Stimulated activated CD4-positive, alpha-beta T cell treated with anti-CD3 and anti-CD28 coated beads, TNF-alpha, amount 100 ng/mL, for 1 hour (primary cell): Measurements from ENCODE around the gene PLXNA1.

Experiments
- DNase-seq, 3 donors: peaks; one replicate each; pipeline ENCODE4 v3.0.0-alpha.2; 2020; ENCODE audit warnings: low read depth in 3 of 3, low spot score in 1 of 3

PLXNA1 gene

GRCh38 chr3:126952983-126953660, 29.8 kb upstream of the PLXNA1 start:
- DNase-seq, result no peak

- DNase-seq, result no peak
Measured at GRCh38 chr3:126954141-126954842, 28.6 kb upstream of the PLXNA1 start.

- DNase-seq, result no peak
Measured at GRCh38 chr3:126955004-126955790, 27.7 kb upstream of the PLXNA1 start.

- no peak for DNase-seq
Measured at GRCh38 chr3:126956361-126956760, 26.6 kb upstream of the PLXNA1 start.

- DNase-seq, result no peak
Measured at GRCh38 chr3:126956866-126957650, 25.9 kb upstream of the PLXNA1 start.

GRCh38 chr3:126957776-126958637, 24.9 kb upstream of the PLXNA1 start:
- DNase-seq, result no peak

- DNase-seq, result no peak
Measured at GRCh38 chr3:126958638-126959085, 24.3 kb upstream of the PLXNA1 start.

- DNase-seq, result no peak
Measured at GRCh38 chr3:126959136-126959920, 23.6 kb upstream of the PLXNA1 start.

- no peak for DNase-seq
Measured at GRCh38 chr3:126959921-126960603, 22.9 kb upstream of the PLXNA1 start.

DNA sequence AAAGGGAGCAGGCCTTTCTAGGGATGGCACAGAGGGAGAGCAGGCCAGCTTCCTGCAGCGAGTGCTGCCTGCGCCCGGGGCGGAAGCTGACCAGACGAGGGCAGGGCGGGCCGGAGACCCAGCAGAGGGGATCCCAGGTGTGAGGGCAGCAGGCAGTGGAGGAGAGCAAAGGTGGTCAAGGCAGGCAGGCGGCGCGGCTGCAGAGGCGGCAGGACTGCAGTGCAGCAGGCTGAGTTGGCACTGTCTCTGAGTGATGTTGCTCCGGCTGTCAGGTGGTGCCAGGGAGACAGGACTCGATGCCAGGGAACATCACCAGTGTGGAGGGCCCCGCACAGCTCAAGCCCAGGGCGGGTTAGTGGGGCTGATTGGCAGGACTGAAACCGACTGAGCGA, 22.3 kb upstream of the PLXNA1 start:
- no peak for DNase-seq

DNA sequence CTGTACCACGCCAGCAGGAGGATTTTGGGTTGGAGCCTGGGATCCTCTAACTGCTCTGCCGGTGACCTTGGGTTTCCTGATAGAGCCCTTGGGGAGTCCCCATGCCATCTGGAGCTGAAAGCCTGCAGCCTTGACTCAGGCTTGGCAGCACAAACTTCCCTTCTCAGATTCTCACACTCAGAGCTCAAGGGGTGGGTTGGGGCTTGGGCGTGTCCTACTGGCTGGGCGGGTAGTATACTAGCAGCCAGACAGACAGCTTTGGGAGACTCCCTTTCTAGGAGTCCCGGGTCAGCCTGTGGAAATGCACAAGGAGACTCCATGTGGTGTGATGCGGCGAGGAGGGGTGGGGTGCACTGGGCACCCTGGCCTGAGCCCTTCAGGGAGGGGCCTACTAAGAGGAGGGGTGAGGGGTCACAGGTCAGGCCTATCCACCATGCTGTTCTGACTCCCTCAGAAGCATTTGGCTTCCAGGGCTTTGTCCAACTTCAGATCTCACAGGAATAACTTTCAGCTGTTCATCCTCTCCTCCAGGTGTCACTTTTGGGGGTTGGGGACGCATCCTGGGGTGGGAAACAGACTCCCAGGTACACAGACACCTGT, 21.6 kb upstream of the PLXNA1 start:
- DNase-seq, result no peak

- no peak for DNase-seq
Measured at GRCh38 chr3:126961791-126962461, 21.0 kb upstream of the PLXNA1 start.

DNA sequence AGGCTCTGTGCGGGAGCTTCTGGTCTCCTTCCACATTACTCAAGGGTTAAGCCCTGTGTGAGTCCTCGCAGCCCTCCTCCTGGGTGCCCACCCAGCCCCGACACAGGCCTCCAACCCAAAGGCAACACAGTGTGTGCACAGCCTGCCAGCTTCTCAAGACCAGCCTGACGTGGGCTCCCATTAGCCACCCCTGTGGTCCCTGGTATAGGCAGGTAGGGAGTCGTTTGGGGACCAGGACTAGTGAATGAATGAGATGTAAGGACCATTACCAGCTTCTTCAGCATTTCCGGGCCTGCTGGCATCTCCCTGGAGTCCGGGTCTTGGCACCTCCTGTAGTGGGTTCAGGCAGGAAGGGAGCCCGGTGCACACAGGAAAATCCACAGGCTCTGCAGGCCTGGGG, 20.2 kb upstream of the PLXNA1 start:
- no peak for DNase-seq

DNA sequence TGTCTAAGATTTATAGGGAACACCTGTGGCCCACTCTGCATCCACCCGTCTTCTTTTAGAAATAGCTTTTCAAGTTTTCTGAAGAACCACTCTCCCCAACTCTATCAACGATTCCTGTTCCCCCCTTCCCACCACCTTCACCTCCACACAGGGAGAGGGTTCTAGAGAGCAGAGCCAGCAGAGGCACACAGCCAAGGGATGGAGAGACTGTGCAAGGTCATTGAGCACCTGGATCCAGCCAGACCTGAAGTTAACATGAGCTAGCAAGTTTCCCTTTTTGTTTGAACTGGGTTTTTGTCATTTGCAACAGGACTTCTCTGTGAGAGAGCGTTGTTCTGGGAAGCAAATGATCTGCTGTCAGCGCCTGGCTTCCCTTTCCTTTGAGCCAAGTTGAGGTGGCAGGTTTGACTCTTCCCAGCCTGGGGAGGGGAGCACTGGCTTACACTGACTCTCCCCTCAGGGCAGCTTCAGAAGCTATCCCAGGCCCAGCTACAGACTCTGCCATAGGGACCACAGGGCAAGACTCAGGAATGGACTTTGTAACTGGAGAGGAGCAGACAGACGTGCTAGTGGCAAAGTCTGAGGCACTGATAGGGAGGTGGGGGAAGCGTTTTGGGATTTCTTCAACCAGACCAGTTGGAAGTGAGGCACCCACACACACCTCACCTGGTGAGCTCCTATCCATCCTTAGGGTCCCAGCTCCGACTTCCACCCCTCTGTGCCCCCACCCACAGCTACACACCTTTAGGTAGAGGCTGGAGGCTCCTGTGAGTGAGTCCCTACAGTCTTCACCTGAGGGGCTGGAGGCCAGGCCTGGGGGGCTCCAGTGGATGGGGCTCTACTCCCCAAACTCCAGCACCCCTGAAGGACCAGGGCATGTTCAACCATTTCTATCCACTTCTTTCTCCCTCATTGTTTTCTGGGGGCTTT, 19.4 kb upstream of the PLXNA1 start:
- DNase-seq, result no peak

DNA sequence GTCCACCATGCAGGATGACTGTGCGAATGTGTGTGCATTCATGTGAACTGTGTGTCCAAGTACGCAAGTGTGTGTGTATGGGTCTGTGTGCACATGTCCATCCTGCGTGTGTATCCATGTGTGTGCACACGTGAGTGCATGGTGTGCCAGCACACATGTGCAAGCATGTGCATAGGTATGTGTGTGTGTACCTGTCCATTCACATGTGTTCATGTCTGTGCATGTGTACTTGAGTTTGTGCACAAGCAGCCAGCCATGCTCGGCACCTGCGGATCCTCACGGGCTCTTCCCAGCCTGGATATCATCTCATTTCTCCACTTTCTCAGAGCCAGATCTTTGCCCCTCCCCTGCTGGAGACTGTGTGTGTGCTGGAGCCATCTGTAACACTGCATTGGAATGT, 18.7 kb upstream of the PLXNA1 start:
- DNase-seq, result no peak

- DNase-seq, result no peak
Measured at GRCh38 chr3:126964950-126965349, 18.0 kb upstream of the PLXNA1 start.

GRCh38 chr3:126965526-126966080, 17.3 kb upstream of the PLXNA1 start:
- no peak for DNase-seq
